ENCODE results near the gene PCBP3.
"Not testable (repeated sequence)": the region's sequence is repeated elsewhere in the genome, so short reads cannot be mapped to it uniquely, and the experiment has no call there.

PCBP3 gene

GRCh38 chr21:45875416-45875760 is 231.9 kb downstream of the PCBP3 start:
- DNase-seq (ENCODE audit: low read depth) = no peak

GRCh38 chr21:45875881-45876280 is 232.4 kb downstream of the PCBP3 start:
- no peak for DNase-seq (ENCODE audit: low read depth)

GRCh38 chr21:45876381-45877170 is 233.1 kb downstream of the PCBP3 start:
- DNase-seq (ENCODE audit: low read depth) = no peak

GRCh38 chr21:45877171-45877438 is 233.6 kb downstream of the PCBP3 start:
- DNase-seq (ENCODE audit: low read depth) = no peak

GRCh38 chr21:45877821-45878469 is 234.4 kb downstream of the PCBP3 start:
- no peak for DNase-seq (ENCODE audit: low read depth)

- peak; percentile 56 for DNase-seq (ENCODE audit: low read depth)
Observed at GRCh38 chr21:45880097-45881068, 236.9 kb downstream of the PCBP3 start.

- no peak for DNase-seq (ENCODE audit: low read depth)
Observed at GRCh38 chr21:45882645-45883044, 239.1 kb downstream of the PCBP3 start.

GRCh38 chr21:45883090-45883489 is 239.6 kb downstream of the PCBP3 start:
- DNase-seq (ENCODE audit: low read depth) = no peak

GRCh38 chr21:45885597-45885929 is 242.0 kb downstream of the PCBP3 start:
- no peak for DNase-seq (ENCODE audit: low read depth)

- not testable (repeated sequence) for DNase-seq (ENCODE audit: low read depth)
Observed at GRCh38 chr21:45885930-45886601, 242.5 kb downstream of the PCBP3 start.

- DNase-seq (ENCODE audit: low read depth) = no peak
Observed at GRCh38 chr21:45886610-45887026, 243.1 kb downstream of the PCBP3 start.

GRCh38 chr21:45887120-45887611 is 243.6 kb downstream of the PCBP3 start:
- DNase-seq (ENCODE audit: low read depth) = no peak

- no peak for DNase-seq (ENCODE audit: low read depth)
Observed at GRCh38 chr21:45887788-45888187, 244.3 kb downstream of the PCBP3 start.

- no peak for DNase-seq (ENCODE audit: low read depth)
Observed at GRCh38 chr21:45888386-45889009, 245.0 kb downstream of the PCBP3 start.

- no peak for DNase-seq (ENCODE audit: low read depth)
Observed at GRCh38 chr21:45889256-45889655, 245.7 kb downstream of the PCBP3 start.

- no peak for DNase-seq (ENCODE audit: low read depth)
Observed at GRCh38 chr21:45889961-45890360, 246.4 kb downstream of the PCBP3 start.

- no peak for DNase-seq (ENCODE audit: low read depth)
Observed at GRCh38 chr21:45891388-45892155, 248.0 kb downstream of the PCBP3 start.

- no peak for DNase-seq (ENCODE audit: low read depth)
Observed at GRCh38 chr21:45892156-45892915, 248.8 kb downstream of the PCBP3 start.

- no peak for DNase-seq (ENCODE audit: low read depth)
Observed at GRCh38 chr21:45892916-45893739, 249.6 kb downstream of the PCBP3 start.
